Prostate gland (tissue), 2 donors: Measurements from ENCODE around the gene FBN3. TPM values are rescaled to one million over a fixed set of nuclear protein-coding genes. Genes with fewer than 3 reads are reported as not detected.
A peak's percentile ranks its signal among the peaks of the same experiment; 100 is the strongest.

Experiments
- DNase-seq: peaks from one replicate; pipeline ENCODE4 v3.0.0-alpha.2; 2019; ENCODE audit warnings: low spot score
- H3K27ac ChIP-seq, 2 donors: fragments of 200-600 bp; sonication (generic); 2 replicates each; pipeline ENCODE4 v1.5.1; 2017 to 2019
- H3K27me3 ChIP-seq: fragments of 200-600 bp; sonication (generic); replicated peaks from 2 replicates; pipeline ENCODE4 v1.5.1; 2019; ENCODE audit not compliant: insufficient read depth
- H3K36me3 ChIP-seq, 2 donors: fragments of 200-600 bp; sonication (generic); 1 replicate in 1 of 2; 2 replicates in 1 of 2; pipeline versions ENCODE4 v1.5.1 to v1.8.1; 2017 to 2019
- H3K4me1 ChIP-seq: fragments of 200-600 bp; sonication (generic); replicated peaks from 2 replicates; pipeline ENCODE4 v1.5.1; 2019
- H3K4me3 ChIP-seq, 2 donors: fragments of 200-600 bp; sonication (generic); 2 replicates each; pipeline ENCODE4 v1.5.1; 2017 to 2019
- H3K9me3 ChIP-seq: fragments of 200-600 bp; sonication (generic); 2 replicates; pipeline ENCODE4 v1.5.1; 2017
- POLR2A ChIP-seq: fragments of 450-650 bp; IDR thresholded peaks from one replicate; pipeline ENCODE4 v1.6.1; 2016; ENCODE audit warnings: antibody characterized with exemption, mild to moderate bottlenecking
- POLR2AphosphoS5 ChIP-seq: sonication (generic); formaldehyde crosslinking; IDR thresholded peaks from one replicate; pipeline ENCODE4 v1.6.1; 2017; ENCODE audit warnings: antibody characterized with exemption
- WGBS: methylation state at CpG from one replicate; pipeline ENCODE4 v1.1.5; 2018; 5-methylcytosine and 5-hydroxymethylcytosine counted together
- intact Hi-C: fragments of 100-400 bp; cut with DNase I; formaldehyde crosslinking; loops from one replicate; pipeline ENCODE4 v1.14.2; 2022
- total RNA-seq, 2 donors: library from RNA; depleted of rRNA; stranded (reverse); fragments of >200 nt; gene quantifications; one replicate each; pipeline ENCODE4 v1.1.0, GENCODE V29; 2016
- TF ChIP-seq, protein P1 (sequence below), 4 experiments: fragments of 200-600 bp in 2 of 4; fragments of 450-650 bp in 2 of 4; sonication (generic) in 2 of 4; IDR thresholded peaks; 1 replicate in 3 of 4; 2 replicates in 1 of 4; pipeline ENCODE4 v1.5.1; 2016 to 2019; ENCODE audit warnings: antibody characterized with exemption in 4 of 4, mild to moderate bottlenecking in 2 of 4, moderate library complexity in 2 of 4

The FBN3 gene
- total RNA-seq, 2 donors from 2014 or later: 3.1 to 5.2 TPM

DNA sequence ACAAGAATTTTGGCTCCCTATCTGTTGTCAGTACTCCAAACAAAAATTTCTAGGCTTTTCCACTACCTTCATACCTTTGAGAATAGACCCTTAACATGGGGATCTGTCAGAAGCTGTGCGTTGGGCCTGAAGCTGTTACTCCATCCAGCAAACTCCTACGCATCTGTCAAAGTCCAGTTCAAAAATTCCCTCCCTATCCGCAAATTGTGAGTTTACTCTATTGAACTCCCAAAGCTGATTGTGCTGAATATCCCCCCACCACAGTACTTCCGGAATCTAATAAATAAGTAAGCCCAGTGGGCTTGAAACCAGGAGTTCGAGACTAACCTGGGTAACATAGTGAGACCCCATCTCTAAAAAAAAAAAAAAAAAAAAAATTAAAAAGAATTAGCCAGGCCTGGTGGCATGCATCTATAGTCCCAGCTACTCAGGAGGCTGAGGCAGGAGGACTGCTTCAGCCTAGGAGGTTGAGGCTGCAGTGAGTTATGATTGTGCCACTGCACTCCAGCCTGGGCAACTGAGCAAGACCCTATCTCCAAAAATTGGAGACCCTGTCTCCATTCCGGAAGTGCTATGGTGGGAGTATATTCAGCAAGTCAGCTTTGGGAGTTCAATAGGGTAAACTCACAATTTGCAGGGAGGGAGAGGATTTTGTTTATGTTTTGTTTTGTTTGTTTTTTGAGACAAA, 930 bp upstream of the FBN3 start:
- TF ChIP-seq, protein P1, sequence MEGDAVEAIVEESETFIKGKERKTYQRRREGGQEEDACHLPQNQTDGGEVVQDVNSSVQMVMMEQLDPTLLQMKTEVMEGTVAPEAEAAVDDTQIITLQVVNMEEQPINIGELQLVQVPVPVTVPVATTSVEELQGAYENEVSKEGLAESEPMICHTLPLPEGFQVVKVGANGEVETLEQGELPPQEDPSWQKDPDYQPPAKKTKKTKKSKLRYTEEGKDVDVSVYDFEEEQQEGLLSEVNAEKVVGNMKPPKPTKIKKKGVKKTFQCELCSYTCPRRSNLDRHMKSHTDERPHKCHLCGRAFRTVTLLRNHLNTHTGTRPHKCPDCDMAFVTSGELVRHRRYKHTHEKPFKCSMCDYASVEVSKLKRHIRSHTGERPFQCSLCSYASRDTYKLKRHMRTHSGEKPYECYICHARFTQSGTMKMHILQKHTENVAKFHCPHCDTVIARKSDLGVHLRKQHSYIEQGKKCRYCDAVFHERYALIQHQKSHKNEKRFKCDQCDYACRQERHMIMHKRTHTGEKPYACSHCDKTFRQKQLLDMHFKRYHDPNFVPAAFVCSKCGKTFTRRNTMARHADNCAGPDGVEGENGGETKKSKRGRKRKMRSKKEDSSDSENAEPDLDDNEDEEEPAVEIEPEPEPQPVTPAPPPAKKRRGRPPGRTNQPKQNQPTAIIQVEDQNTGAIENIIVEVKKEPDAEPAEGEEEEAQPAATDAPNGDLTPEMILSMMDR (IDR thresholded peaks at IDR 0.05): no peak
- no peak for TF ChIP-seq POLR2A
- no peak for TF ChIP-seq POLR2AphosphoS5
- Histone ChIP-seq H3K27me3 (peaks cover 3% of the 10 kb centered on the region), H3K27ac (no peak overlapping the region), H3K36me3 (no peaks in the 10 kb centered on the region), H3K4me1 (peaks cover 19% of the 10 kb centered on the region), H3K9me3 (no peaks in the 10 kb centered on the region), H3K4me3 (no peak overlapping the region)
- DNase-seq: no peak
- 90% methylated on average over 6 of the region's 6 CpGs for WGBS
- intact Hi-C loops: no loop called here

DNA sequence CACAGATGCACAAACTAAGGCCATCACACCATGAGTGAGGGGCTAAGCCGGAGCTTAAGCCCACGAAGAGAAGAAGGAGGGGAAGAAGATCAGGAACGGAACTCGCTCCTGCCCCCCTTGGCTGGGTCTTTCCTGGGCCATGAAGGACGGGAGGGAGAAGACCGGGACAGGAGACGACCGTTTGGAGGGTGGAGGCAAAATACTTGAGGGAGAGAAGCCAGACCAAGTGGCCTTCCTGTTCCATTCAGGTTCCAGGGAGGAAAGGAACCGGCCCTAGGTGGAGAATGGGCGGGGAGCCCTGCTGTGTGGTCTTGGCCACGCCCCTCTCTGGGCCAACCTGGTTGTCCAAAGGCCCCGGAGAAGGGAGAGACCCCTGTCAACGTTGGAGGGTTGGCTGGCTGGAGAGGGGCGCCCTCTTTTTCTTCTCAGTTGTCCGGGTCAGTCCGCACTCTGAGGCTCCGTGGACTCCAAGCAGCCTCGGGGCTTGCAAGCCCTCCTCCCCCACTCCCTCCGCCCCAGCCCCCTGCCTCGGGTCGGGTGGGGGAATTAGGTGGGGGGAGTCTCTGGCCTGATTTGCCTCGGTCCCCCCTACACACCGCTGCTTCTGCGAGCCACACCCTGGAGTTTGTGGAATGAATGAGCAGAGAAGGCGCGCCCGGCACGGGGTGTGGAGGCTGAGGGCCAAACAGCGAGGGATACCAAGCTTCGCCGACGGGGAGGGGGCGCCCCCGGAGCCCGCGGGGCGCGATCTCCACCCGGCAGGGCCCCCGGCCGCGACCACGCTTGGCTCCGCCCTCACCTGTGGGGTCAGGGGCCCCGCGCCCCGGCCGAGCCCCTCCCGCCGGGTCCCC, 757 bp downstream of the FBN3 start:
- H3K4me1 ChIP-seq: peaks cover 14% of the 10 kb centered on the region
- WGBS: 4% methylated on average over 37 of the region's 50 CpGs
- H3K9me3 ChIP-seq: no peaks in the 10 kb centered on the region
- no peak for DNase-seq
- intact Hi-C loops: no loop called here
- TF ChIP-seq POLR2AphosphoS5 (no peak), POLR2A (no peak)
- TF ChIP-seq, protein P1 (IDR thresholded peaks at IDR 0.05): no peak
- peaks cover 3% of the 10 kb centered on the region for H3K27me3 ChIP-seq
- H3K27ac ChIP-seq: no peak overlapping the region
- H3K4me3 ChIP-seq: peak overlapping the region; percentile 29 to 37
- H3K36me3 ChIP-seq: no peaks in the 10 kb centered on the region

DNA sequence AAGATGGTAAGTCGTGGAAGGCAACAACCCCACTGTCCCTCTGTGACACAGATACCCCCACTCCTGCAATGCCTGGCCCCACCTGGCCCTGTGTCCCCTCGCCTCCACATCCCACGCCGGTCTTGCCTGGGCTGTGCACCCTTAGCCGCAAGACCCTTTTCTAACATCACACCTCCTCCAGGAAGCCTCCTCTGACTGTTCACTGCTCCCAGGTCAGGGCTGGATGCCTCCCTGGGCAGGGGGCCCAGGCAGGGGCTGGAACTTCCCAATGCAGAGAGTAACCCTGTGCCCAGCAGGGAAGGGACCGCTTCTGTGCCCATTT, 1.3 kb downstream of the FBN3 start:
- TF ChIP-seq, protein P1 (IDR thresholded peaks at IDR 0.05): no peak
- TF ChIP-seq POLR2AphosphoS5 (no peak), POLR2A (no peak)
- Histone ChIP-seq H3K27me3 (peaks cover 3% of the 10 kb centered on the region), H3K4me1 (peaks cover 14% of the 10 kb centered on the region), H3K27ac (no peak overlapping the region), H3K4me3 (no peak overlapping the region), H3K36me3 (no peaks in the 10 kb centered on the region), H3K9me3 (no peaks in the 10 kb centered on the region)
- 75% methylated on average over 6 of the region's 6 CpGs for WGBS
- DNase-seq: no peak
- intact Hi-C loops: no loop called here

DNA sequence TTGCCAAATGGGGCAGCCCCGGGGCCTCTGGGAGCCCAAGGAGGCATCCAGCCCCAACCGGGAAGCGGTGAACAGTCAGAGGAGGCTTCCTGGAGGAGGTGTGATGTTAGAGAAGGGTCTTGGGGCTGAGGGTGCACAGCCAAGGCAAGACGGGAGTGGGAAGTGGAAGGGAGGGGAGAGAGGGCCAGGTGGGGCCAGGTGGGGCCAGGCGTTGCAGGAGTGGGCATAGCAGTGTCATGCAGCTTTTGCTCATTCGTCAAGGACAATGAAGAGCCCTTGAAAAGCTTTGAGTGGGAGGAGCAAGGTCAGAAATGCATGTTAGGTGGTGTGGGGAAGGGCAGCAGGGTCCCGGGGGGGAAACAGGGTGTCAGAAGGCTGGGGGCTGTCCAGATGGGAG, 1.8 kb downstream of the FBN3 start:
- Histone ChIP-seq H3K36me3 (no peaks in the 10 kb centered on the region), H3K27me3 (peaks cover 3% of the 10 kb centered on the region), H3K9me3 (no peaks in the 10 kb centered on the region), H3K4me1 (peaks cover 14% of the 10 kb centered on the region), H3K27ac (no peak overlapping the region), H3K4me3 (no peak overlapping the region)
- intact Hi-C loops: no loop called here
- DNase-seq: no peak
- TF ChIP-seq POLR2A: no peak
- TF ChIP-seq, protein P1 (IDR thresholded peaks at IDR 0.05): no peak
- TF ChIP-seq POLR2AphosphoS5: no peak
- WGBS: 44% methylated on average over 7 of the region's 7 CpGs
